GM19468 (cell line): ENCODE measurements around the gene SFTPA1.
A peak's percentile ranks its signal among the peaks of the same experiment; 100 is the strongest.
"Not testable (repeated sequence)": the region's sequence is repeated elsewhere in the genome, so short reads cannot be mapped to it uniquely, and the experiment has no call there.

Experiments
- ATAC-seq: cut with Tn5 transposase; IDR thresholded peaks from one replicate; pipeline ENCODE4 v1.9.1; 2021; ENCODE audit warnings: mild to moderate bottlenecking, moderate library complexity, moderate number of reproducible peaks; ENCODE audit not compliant: unreplicated experiment; ENCODE audit errors: extremely low read depth

The SFTPA1 gene

DNA sequence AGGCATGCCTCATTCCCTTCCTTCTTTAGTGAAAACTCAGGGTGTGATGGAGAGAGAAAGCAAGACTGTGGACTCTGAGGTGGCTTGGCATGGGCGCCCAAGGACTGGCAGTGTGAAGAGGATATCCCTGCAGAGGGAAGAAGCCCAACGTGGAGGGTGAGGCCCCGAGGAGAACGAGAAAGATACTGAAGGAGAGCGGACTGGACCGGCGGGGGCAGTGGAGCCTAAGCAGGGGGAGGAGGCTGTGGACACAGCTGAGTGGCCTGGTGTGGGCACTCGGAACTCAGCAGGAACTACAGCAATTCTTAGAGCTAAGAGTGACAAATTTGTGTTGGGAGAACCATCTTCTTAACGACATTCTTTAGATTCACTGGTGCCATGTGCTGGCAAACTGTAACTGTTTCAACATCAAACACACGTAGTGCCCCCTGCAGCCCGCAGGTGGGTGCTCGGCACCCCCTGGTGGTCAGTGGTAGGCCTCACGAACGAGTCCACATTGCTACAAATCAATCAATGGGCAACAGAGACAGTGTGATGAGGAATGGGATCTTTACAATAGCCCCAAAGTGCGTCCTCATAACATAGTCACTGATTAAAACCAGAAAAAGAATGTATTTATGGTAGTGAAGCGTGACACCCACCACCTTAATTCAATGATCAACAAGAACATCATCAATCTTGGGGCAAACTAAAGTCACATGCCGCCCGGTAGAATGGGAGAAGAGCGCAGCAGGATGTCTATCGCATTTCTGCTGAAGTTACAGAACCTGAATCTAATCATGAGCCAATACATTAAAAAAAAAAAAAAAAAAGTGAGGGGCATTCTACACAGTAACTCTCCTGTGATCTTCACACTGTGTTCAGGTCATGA lies 2.0 kb upstream of the SFTPA1 start:
- ATAC-seq: peak; percentile 66

DNA sequence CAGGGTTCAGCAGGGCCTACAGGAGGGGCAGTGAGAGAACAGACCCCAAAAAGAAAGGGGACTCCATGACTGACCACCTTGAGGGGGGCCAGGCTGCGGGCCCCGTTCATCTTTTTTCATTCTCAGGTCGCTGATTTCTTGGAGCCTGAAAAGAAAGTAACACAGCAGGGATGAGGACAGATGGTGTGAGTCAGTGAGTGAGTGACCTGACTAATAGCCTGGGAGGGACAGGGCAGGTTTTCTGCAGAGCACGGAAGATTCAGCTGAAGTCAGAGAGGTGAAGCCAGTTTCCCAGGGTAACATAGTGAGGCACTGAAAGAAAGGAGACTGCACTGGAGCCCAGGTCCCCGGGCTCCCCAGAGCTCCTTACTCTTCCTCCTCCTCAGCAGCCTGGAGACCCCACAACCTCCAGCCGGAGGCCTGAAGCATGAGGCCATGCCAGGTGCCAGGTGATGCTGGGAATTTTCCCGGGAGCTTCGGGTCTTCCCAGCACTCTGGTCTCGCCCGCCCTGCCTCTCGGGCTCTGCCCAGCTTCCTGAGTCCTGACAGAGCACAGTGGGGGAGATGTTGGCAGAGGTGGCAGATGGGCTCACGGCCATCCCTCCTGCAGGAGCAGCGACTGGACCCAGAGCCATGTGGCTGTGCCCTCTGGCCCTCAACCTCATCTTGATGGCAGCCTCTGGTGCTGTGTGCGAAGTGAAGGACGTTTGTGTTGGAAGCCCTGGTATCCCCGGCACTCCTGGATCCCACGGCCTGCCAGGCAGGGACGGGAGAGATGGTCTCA lies 646 bp downstream of the SFTPA1 start:
- ATAC-seq: not testable (repeated sequence)

DNA sequence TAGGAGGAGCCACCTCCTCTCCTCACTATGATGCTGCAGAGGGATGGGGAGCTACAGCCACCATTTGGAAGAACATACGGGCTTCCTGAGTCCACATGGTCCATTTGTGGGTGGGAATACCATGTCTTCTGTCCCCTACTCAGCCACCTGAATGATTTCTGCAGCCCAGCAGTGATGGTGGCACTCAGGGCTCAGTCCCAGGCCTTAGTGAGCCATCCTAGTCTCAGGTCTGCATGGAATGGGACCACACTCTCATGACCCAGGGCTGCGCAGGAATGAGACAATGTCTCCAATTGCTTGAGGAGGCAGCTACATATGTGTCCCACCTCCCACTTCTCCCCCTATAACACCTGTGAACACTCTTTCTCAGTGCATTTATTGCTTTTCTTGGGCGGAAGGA lies 4.8 kb downstream of the SFTPA1 start:
- no peak for ATAC-seq

DNA sequence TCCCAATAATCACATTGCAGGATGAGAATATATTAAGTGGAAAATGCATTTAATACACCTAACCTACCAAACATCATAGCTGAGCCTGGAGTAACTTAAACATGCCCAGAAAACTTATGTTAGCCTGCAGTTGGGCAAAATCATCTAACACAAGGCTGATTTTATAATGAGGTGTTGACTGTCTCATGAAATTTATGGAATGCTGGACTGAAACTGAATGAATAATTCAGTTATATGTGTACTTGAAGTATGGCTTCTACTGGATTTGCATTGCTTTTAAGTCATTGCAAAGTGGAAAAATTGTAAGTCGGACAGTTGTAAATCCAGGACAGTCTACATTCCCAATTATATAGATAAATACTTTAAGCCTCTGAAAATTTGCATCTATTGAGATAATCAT lies 5.4 kb downstream of the SFTPA1 start:
- no peak for ATAC-seq

DNA sequence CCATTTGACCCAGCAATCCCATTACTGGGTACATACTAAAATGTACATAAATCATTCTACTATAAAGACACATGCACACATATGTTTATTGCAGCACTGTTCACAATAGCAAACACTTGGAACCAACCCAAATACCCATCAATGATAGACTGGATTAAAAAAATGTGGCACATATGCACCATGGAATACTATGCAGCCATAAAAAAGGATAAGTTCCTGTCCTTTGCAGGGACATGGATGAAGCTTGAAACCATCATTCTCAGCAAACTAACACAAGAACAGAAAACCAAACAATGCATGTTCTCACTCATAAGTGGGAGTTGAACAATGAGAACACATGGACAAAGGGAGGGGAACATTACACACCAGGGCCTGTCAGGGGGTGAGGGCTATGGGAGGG lies 12.9 kb downstream of the SFTPA1 start:
- not testable (repeated sequence) for ATAC-seq

DNA sequence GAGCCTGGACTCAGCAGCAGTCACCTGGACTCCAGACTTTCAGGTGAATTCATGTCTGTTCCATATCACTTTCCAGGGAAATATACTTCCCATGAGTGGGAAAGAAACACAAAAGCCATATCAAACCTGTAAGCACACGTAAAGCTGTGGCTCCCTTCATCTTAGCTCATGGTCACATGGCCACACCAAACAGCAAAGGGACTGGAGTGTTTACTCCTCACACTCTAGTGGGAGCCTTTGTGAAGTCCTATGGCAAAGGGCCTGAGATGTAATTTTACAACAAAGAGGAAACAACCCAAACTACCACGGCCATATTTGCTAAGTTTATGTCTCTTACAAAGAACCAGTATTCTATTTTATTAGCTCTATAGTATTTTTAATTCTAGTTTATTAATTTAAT lies 16.3 kb downstream of the SFTPA1 start:
- ATAC-seq: no peak

DNA sequence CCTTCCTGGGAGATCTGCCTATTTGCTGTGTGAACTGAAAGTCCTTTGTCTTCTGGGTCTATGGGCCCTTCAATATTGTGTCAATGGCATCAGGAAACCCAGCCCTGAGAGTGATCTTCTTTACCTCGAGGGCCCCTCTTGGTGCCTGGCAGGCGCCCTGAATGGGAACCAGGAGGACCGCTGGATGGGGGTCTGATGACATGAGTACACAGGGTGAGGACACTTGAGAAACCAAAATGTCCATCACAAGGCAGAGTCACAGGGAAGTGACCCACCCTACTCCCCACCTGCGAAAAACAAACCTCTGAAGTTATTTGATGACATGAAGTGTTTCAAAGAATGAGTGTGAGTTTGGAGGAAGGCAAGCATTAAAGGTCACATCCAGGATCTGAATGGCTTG lies 17.3 kb downstream of the SFTPA1 start:
- ATAC-seq: no peak

DNA sequence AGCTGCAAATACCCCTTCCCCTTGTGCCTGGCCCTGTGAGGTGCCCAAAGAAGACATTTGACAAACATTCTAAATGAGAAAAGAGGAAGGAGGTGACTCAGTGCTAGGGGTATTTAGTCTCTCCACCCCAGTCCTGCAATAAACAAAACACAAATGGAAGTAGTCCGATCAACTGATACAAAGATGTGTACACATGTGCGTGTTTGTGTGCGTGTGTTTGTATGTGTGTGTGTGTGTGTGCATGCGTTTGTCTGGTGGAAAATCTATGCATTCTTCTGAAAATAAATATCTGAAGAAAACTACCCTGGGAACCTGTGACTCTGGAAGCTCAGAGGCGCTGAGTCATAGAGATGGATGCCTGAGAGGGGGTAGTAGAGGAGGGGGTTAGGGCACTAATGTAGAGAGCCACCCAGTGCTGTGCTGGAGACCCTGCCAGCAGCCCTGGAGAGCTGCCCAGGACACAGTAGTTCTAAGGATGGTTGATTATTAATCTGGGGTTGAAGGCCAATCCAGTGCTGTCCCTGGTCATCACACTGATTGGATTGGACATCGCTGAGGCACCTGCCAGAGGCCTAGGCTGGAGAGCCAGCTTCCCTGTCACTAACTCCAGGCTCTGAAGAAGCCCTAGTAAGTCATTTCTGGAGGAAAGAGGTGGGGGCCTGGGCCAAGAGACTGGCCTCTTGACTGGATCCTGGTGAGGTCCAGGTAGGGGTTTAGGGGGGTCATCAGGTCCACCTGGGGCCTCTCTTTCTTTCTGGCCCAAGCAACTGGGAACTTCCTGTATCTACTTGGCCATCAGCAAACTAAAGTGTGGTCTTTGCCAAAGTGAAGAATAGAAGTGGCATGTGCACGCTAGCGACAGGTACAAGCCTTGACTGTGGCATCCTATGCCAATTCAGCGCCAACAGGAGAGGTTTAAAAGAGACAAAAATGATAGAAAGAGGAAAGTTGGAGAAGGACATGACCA lies 18.5 kb downstream of the SFTPA1 start:
- ATAC-seq: no peak

DNA sequence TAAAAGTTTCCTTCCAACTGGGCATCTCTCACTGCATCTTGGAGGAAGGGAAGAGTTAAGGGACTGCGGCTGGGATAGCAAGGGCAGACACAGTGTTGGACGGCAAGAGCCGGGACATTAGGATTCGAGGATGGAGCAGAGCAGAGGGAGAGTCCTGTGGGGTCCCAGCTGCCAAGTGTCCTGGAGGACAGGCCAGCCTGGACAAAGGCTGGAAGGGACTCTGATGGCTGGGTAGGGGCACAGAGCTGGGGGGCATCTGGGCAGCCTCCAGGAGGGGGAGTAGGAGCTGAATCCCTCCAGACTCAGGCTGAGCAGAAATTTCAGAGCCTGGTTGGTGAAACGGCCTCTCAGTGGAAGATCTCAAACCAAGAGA lies 19.2 kb downstream of the SFTPA1 start:
- no peak for ATAC-seq

DNA sequence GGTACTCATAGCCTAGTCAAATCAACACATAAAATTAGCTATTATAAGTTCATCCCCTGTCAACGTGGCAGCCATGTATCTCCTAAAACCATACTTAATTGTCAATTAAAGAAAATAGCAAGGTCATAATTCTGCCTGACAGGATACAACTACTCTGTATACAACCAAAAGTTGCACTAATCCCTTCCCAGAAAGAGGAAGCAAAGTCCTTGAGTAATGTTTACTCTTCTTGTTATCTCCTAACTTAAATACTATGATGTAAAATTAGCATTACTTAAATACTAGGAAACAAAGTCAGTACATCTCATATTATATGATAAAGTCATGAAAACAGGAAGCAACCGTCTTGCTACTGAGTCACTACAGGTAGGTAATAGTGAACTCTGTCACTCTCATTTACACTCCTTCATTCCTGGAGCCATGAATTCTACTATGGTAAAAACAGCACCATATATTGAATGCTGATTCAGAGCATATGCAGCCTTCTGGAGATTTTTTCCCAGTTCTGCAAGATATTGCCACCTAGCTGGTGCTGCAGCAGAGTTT lies 26.0 kb downstream of the SFTPA1 start:
- ATAC-seq: not testable (repeated sequence)

DNA sequence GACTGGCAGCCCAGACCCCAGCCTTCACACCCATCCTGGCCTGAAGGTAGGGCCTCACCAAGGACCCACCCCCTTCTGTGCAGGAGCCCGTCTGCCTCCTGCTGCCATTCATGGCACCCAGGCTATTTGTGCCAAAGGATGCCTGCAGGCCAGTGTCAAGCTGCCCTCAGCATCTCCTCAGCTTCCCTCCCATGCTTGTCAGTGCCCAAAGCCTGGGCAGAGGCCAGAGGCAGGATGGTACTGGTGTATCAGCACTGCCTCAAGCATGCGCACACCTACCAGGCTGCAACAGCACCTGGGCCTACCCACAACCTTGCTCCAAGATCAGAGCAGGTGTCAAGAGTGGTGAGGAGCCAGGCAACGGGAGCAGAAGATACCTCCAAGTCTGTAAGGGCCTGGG lies 27.6 kb downstream of the SFTPA1 start:
- no peak for ATAC-seq

DNA sequence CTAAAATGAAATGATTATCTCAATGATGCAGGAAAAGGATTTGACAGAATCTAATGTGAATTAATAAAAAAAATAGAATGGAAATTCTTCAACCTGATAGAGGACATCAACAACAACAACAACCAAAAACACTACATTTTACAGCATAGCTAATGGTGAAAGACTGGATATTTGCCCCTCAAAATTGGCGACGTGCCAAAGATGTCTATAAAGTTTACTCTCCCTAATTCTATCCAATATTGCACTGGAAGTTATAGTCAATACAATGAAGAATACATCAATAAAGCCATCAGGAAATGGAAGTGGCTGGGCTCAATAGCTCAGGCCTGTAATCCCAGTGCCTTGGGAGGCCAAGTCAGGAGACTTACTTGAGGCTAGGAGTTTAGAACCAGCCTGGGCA lies 42.0 kb downstream of the SFTPA1 start:
- ATAC-seq: not testable (repeated sequence)

DNA sequence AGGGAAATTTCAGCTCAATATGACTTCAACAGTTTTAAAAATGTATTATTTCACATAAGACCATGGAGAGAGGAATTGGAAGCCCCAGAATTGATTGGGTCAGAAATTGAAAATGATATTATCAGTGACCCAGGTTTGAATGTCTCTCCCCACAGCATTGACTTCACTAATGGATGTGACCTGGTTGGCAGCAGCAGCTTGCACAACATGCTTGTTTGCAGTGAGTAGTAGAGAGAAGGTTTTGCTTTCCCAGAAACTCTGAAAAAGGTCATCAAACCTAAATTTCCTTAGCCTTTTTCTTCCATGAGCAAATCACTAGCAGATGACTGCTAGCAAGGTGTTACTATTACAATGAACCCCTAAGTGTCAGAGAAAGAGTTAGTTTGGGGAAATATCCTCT lies 52.5 kb downstream of the SFTPA1 start:
- ATAC-seq: not testable (repeated sequence)

DNA sequence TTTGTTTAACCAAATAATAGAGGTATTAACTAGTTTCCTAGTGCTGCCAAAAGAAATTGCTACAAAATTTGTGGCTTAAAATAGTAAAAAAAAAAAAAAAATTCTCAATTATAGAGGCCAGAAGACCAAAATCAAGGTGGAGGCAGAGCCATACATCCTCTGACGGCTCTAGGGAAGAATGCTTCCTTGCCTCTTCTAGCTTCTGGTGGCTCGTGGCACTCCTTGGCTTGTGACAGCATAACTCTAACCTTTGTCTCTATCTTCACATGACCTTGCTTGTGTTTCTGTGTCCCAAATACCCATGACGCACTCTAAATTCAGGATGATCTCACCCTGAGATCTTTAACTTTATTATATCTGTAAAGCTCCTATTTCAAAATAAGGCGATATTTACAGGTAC lies 53.9 kb downstream of the SFTPA1 start:
- ATAC-seq: not testable (repeated sequence)
